A673 (cell line): ENCODE results near the gene LRP1B.

Experiments
- EZH2 ChIP-seq: fragments of 200-600 bp; sonication (generic); IDR thresholded peaks from 2 replicates; pipeline ENCODE4 v1.6.1; 2017; ENCODE audit warnings: borderline replicate concordance, low read depth, mild to moderate bottlenecking, mixed read lengths, antibody characterized with exemption, low read length; ENCODE audit not compliant: poor library complexity, severe bottlenecking
- TF ChIP-seq, protein P1 (sequence below): fragments of 300-800, 200-600 bp; sonication (generic); conservative IDR thresholded peaks from 2 replicates; pipeline ENCODE4 v1.5.1; 2017; ENCODE audit warnings: low read depth, mild to moderate bottlenecking, antibody characterized with exemption, low read length, moderate library complexity, mixed read lengths

GRCh38 chr2:141386168-141386567 lies 744.6 kb downstream of the LRP1B start:
- TF ChIP-seq, protein P1, sequence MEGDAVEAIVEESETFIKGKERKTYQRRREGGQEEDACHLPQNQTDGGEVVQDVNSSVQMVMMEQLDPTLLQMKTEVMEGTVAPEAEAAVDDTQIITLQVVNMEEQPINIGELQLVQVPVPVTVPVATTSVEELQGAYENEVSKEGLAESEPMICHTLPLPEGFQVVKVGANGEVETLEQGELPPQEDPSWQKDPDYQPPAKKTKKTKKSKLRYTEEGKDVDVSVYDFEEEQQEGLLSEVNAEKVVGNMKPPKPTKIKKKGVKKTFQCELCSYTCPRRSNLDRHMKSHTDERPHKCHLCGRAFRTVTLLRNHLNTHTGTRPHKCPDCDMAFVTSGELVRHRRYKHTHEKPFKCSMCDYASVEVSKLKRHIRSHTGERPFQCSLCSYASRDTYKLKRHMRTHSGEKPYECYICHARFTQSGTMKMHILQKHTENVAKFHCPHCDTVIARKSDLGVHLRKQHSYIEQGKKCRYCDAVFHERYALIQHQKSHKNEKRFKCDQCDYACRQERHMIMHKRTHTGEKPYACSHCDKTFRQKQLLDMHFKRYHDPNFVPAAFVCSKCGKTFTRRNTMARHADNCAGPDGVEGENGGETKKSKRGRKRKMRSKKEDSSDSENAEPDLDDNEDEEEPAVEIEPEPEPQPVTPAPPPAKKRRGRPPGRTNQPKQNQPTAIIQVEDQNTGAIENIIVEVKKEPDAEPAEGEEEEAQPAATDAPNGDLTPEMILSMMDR: no peak
- no peak for TF ChIP-seq EZH2
